Measurements from ENCODE around the gene PHGDH.
A peak's percentile ranks its signal among the peaks of the same experiment; 100 is the strongest.

Gene PHGDH

DNA sequence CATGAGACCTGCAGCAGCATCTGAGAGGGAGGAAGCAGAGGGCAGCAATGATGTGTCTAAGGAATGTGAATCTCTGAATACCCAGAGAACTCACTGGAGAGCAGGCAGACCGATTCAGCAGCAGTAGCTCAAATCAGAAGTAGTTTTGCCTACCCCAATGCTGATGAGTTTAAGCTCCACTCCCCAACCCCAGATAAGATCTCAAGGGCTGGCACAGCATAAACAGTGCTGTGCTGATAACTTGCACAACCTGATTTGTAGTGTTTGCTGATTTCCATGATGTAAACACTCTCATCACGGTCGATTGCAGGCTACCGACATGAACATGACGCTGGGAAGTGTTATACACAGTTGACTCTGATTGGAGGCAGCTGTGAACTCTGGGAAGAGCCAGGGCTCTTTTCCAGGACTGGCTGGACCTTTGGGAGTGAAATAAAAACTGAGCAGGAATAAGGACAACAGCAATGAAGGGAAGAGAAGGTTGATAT is 68.2 kb downstream of the PHGDH start:
- peak; percentile 34 for TF ChIP-seq FOXP2 (optimal IDR thresholded peaks at IDR 0.05; ENCODE audit: borderline replicate concordance, extremely low read depth, extremely low read length, insufficient read depth)
- no peak for TF ChIP-seq TAF1 (IDR thresholded peaks at IDR 0.05; ENCODE audit: borderline replicate concordance, insufficient read depth, low read length)
- TF ChIP-seq, protein P1, sequence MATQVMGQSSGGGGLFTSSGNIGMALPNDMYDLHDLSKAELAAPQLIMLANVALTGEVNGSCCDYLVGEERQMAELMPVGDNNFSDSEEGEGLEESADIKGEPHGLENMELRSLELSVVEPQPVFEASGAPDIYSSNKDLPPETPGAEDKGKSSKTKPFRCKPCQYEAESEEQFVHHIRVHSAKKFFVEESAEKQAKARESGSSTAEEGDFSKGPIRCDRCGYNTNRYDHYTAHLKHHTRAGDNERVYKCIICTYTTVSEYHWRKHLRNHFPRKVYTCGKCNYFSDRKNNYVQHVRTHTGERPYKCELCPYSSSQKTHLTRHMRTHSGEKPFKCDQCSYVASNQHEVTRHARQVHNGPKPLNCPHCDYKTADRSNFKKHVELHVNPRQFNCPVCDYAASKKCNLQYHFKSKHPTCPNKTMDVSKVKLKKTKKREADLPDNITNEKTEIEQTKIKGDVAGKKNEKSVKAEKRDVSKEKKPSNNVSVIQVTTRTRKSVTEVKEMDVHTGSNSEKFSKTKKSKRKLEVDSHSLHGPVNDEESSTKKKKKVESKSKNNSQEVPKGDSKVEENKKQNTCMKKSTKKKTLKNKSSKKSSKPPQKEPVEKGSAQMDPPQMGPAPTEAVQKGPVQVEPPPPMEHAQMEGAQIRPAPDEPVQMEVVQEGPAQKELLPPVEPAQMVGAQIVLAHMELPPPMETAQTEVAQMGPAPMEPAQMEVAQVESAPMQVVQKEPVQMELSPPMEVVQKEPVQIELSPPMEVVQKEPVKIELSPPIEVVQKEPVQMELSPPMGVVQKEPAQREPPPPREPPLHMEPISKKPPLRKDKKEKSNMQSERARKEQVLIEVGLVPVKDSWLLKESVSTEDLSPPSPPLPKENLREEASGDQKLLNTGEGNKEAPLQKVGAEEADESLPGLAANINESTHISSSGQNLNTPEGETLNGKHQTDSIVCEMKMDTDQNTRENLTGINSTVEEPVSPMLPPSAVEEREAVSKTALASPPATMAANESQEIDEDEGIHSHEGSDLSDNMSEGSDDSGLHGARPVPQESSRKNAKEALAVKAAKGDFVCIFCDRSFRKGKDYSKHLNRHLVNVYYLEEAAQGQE (IDR thresholded peaks at IDR 0.05; ENCODE audit: insufficient read depth in 1 of 2, low read depth in 2 of 2, low read length in 2 of 2): no peak
- no peak for TF ChIP-seq SIN3A (IDR thresholded peaks at IDR 0.05; ENCODE audit: borderline replicate concordance, insufficient read depth, low read length)
- no peak for TF ChIP-seq POLR2AphosphoS5 (IDR thresholded peaks at IDR 0.05; ENCODE audit: low read depth, low read length)

DNA sequence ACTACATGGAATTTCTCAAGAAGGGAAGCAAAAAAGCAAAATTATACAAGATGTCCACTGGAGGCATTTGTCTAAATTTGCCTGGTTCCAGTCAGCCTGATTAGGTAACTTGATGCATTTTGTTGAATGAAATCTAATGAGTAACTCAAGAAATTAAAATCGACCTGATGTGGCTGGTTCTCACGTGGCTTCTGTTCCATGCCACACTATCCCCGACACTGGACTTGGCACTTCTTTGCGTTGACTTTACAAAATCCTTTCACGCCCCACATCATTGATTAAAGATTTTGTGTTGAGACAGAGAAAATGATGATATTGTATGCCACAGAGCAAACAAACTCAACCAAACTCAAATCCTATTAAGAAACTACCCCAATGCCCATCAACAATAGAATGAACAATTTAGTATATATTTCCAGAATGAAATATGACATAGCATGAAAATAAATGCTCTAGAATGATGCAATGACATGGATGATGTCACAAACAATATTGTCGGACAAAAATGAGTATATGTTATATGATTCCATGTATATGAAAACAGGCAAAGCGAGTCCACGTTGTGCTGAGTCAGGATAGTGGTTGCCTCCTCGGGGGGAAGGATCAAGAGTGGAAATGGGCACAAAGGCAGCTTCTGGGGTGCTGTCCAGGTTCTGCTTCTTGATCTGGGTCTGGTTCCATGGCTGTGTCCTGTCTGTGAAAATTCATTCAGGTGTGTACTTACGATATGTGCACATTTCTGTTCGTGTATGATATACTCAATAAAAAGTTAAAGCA is 69.9 kb downstream of the PHGDH start:
- no peak for TF ChIP-seq SIN3A (IDR thresholded peaks at IDR 0.05; ENCODE audit: borderline replicate concordance, insufficient read depth, low read length)
- TF ChIP-seq POLR2AphosphoS5 (IDR thresholded peaks at IDR 0.05; ENCODE audit: low read depth, low read length): no peak
- TF ChIP-seq, protein P1 (IDR thresholded peaks at IDR 0.05; ENCODE audit: insufficient read depth in 1 of 2, low read depth in 2 of 2, low read length in 2 of 2): no peak
- TF ChIP-seq TAF1 (IDR thresholded peaks at IDR 0.05; ENCODE audit: borderline replicate concordance, insufficient read depth, low read length): no peak
- no peak for TF ChIP-seq FOXP2 (optimal IDR thresholded peaks at IDR 0.05; ENCODE audit: borderline replicate concordance, extremely low read depth, extremely low read length, insufficient read depth)

DNA sequence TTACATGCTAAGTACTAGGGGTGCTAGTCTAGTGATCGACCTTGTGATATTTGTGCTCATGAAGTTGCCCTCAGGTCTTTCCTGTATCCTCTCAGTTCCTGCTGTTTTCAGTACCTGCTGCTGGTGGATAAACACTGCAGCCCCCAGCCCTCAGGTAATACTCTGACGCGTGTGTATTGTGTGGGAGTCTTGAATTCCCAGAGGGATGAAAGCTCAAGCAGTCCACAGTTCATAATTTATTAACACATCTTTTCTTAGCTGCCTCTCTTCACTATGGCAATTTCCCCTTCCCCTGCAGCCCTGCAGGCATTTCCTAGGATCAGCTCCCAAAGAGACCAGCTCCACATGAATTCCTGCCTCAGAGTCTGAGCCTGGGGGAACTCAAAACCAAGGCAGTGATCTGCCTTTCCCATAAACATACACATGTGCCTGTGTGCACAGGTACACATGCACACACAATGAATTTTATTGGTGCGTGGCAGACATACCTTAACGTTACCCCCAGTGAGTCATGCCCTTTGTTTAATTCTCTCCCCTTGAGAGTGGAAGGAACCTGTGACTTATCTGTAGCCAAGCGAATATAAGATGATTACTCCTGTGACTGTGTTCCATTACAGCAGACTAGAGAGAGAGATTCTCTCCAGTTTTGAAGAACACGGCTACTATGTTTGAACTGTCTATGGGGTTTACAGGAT is 71.0 kb downstream of the PHGDH start:
- no peak for TF ChIP-seq TAF1 (IDR thresholded peaks at IDR 0.05; ENCODE audit: borderline replicate concordance, insufficient read depth, low read length)
- no peak for TF ChIP-seq POLR2AphosphoS5 (IDR thresholded peaks at IDR 0.05; ENCODE audit: low read depth, low read length)
- no peak for TF ChIP-seq FOXP2 (optimal IDR thresholded peaks at IDR 0.05; ENCODE audit: borderline replicate concordance, extremely low read depth, extremely low read length, insufficient read depth)
- TF ChIP-seq SIN3A (IDR thresholded peaks at IDR 0.05; ENCODE audit: borderline replicate concordance, insufficient read depth, low read length): no peak
- TF ChIP-seq, protein P1 (IDR thresholded peaks at IDR 0.05; ENCODE audit: insufficient read depth in 1 of 2, low read depth in 2 of 2, low read length in 2 of 2): no peak

DNA sequence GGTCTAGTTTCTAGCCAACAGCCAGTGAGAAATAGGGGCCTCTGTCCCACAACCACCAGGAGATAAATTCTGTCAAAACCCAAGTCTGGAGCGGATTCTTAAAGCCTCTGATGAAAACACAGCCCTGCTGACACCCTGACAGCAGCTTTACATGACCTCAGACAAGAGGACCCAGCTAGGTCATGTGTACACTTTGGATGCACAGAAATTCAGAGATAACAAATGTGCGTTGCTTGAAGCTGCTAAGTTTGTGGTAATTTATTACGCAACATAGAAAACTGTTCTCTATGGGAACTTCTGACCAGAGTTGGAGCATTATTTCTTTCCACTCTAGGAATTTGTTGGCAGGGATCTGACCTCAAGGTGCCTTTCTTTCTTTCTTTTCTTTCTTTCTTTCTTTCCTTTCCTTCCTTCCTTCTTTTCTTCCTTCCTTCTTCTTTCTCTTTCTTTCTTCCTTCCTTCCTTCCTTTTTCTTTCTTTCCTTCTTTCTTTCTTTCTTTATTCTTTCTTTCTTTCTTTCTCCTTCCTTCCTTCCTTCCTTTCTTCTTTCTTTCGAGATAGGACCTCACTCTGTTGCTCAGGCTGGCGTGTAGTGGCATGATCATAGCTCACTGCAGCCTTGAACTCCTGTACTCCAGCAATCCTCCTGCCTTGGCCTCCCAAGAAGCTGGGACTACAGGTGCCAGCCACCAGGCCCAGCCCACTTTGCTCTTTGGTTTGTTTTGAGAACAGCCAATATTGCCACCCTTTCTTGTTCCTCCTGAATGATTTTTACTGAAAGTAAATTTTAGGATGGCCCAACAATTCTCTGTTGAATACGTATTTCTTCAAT is 71.8 kb downstream of the PHGDH start:
- TF ChIP-seq SIN3A (IDR thresholded peaks at IDR 0.05; ENCODE audit: borderline replicate concordance, insufficient read depth, low read length): no peak
- TF ChIP-seq FOXP2 (optimal IDR thresholded peaks at IDR 0.05; ENCODE audit: borderline replicate concordance, extremely low read depth, extremely low read length, insufficient read depth): no peak
- no peak for TF ChIP-seq POLR2AphosphoS5 (IDR thresholded peaks at IDR 0.05; ENCODE audit: low read depth, low read length)
- TF ChIP-seq, protein P1 (IDR thresholded peaks at IDR 0.05; ENCODE audit: insufficient read depth in 1 of 2, low read depth in 2 of 2, low read length in 2 of 2): no peak
- no peak for TF ChIP-seq TAF1 (IDR thresholded peaks at IDR 0.05; ENCODE audit: borderline replicate concordance, insufficient read depth, low read length)

Measured in PFSK-1 (cell line).